ENCODE measurements around the gene GPATCH3.
A peak's percentile ranks its signal among the peaks of the same experiment; 100 is the strongest.
"Not testable (repeated sequence)": the region's sequence is repeated elsewhere in the genome, so short reads cannot be mapped to it uniquely, and the experiment has no call there.

GPATCH3 gene

GRCh38 chr1:26863685-26864077 lies 36.6 kb downstream of the GPATCH3 start:
- no peak for DNase-seq

GRCh38 chr1:26862781-26863684 lies 37.2 kb downstream of the GPATCH3 start, which contains the start of gene SFN:
Gene SFN, plus strand, starts transcription at chr1:26863149. Its CDS starts 64 bp downstream, at chr1:26863213.
- DNase-seq: peak; percentile 89

GRCh38 chr1:26861889-26862378 lies 38.3 kb downstream of the GPATCH3 start:
- no peak for DNase-seq

- DNase-seq: no peak
Measured at GRCh38 chr1:26861286-26861701, 39.0 kb downstream of the GPATCH3 start.

- DNase-seq: no peak
Measured at GRCh38 chr1:26858891-26859640, 41.2 kb downstream of the GPATCH3 start.

- no peak for DNase-seq
Measured at GRCh38 chr1:26858160-26858559, 42.1 kb downstream of the GPATCH3 start.

GRCh38 chr1:26857473-26858060 lies 42.7 kb downstream of the GPATCH3 start:
- DNase-seq: no peak

GRCh38 chr1:26856604-26857469 lies 43.4 kb downstream of the GPATCH3 start:
- no peak for DNase-seq

- no peak for DNase-seq
Measured at GRCh38 chr1:26856181-26856580, 44.1 kb downstream of the GPATCH3 start.

- no peak for DNase-seq
Measured at GRCh38 chr1:26855636-26856035, 44.6 kb downstream of the GPATCH3 start.

- DNase-seq: no peak
Measured at GRCh38 chr1:26854906-26855305, 45.4 kb downstream of the GPATCH3 start.

GRCh38 chr1:26853600-26853999 lies 46.7 kb downstream of the GPATCH3 start:
- DNase-seq: no peak

- peak; percentile 3 for DNase-seq
Measured at GRCh38 chr1:26853156-26853555, 47.1 kb downstream of the GPATCH3 start.

- no peak for DNase-seq
Measured at GRCh38 chr1:26852701-26853100, 47.6 kb downstream of the GPATCH3 start.

- no peak for DNase-seq
Measured at GRCh38 chr1:26851106-26851684, 49.1 kb downstream of the GPATCH3 start.

- DNase-seq: no peak
Measured at GRCh38 chr1:26848941-26849774, 51.1 kb downstream of the GPATCH3 start.

GRCh38 chr1:26848499-26848898 lies 51.8 kb downstream of the GPATCH3 start:
- no peak for DNase-seq

GRCh38 chr1:26847826-26848225 lies 52.4 kb downstream of the GPATCH3 start:
- DNase-seq: not testable (repeated sequence)

- no peak for DNase-seq
Measured at GRCh38 chr1:26844424-26845196, 55.7 kb downstream of the GPATCH3 start.

All from NCI-H748 treated with DMSO at 0.1 percent for 48 hours (cell line).